Naive thymus-derived CD4-positive, alpha-beta T cell (primary cell): ENCODE results near the gene TNP2. TPM values are rescaled to one million over a fixed set of nuclear protein-coding genes. Genes with fewer than 3 reads are reported as not detected.
A peak's percentile ranks its signal among the peaks of the same experiment; 100 is the strongest.
"Not testable (repeated sequence)": the region's sequence is repeated elsewhere in the genome, so short reads cannot be mapped to it uniquely, and the experiment has no call there.

Source experiments
- ATAC-seq: fragments of 150-1000 bp; cut with Tn5 transposase; 2 replicates; pipeline ENCODE4 v1.10.0; 2021; ENCODE audit warnings: mild to moderate bottlenecking, moderate library complexity
- CTCF ChIA-PET: fragments of 350-600 bp; sonication (Branson Sonifier 250); formaldehyde crosslinking; loops from one replicate; lab custom pipeline; 2021; ENCODE audit warnings: antibody characterized with exemption; lab: Charles Lee
- POLR2A ChIA-PET: fragments of 350-600 bp; sonication (Branson Sonifier 250); formaldehyde crosslinking; loops from one replicate; lab custom pipeline; 2021; ENCODE audit warnings: antibody characterized with exemption, inconsistent platforms; lab: Charles Lee
- DNase-seq, 9 donors: peaks; one replicate each; pipeline versions ENCODE4 v3.0.0 to v3.0.0-alpha.2; 2020 to 2022; ENCODE audit warnings: mixed read lengths in 1 of 9
- H3K27ac ChIP-seq: one replicate; pipeline ENCODE4 v1.7.0; 2013; ENCODE audit warnings: mild to moderate bottlenecking, low read depth, low read length, moderate library complexity
- H3K27me3 ChIP-seq, 2 donors: one replicate each; pipeline ENCODE4 v1.7.0; 2013; ENCODE audit warnings: low read length in 2 of 2, mild to moderate bottlenecking in 2 of 2, moderate library complexity in 2 of 2; ENCODE audit not compliant: control insufficient read depth in 2 of 2, insufficient read depth in 2 of 2
- H3K36me3 ChIP-seq, 3 experiments: 1 replicate in 2 of 3; 2 replicates in 1 of 3; pipeline ENCODE4 v1.7.0; 2013; ENCODE audit warnings: low read length in 3 of 3, mild to moderate bottlenecking in 3 of 3, moderate library complexity in 1 of 3; ENCODE audit not compliant: insufficient read depth in 3 of 3, control insufficient read depth in 2 of 3
- H3K4me1 ChIP-seq, 2 donors: one replicate each; pipeline ENCODE4 v1.7.0; 2013; ENCODE audit warnings: low read length in 2 of 2, mild to moderate bottlenecking in 2 of 2, moderate library complexity in 1 of 2; ENCODE audit not compliant: control insufficient read depth in 2 of 2, insufficient read depth in 2 of 2
- H3K4me3 ChIP-seq: 2 replicates; pipeline ENCODE4 v1.7.0; 2013; ENCODE audit warnings: mild to moderate bottlenecking, low read length
- H3K9me3 ChIP-seq, 3 experiments: 1 replicate in 2 of 3; 2 replicates in 1 of 3; pipeline ENCODE4 v1.7.0; 2013; ENCODE audit warnings: low read length in 3 of 3; ENCODE audit not compliant: control insufficient read depth in 2 of 3
- H3K27ac Mint-ChIP-seq, 9 donors: one replicate each; pipeline ENCODE4 v1.8.0; 2020 to 2022; ENCODE audit warnings: mixed read lengths in 9 of 9, mild to moderate bottlenecking in 8 of 9, moderate library complexity in 5 of 9, inconsistent platforms in 2 of 9
- H3K27me3 Mint-ChIP-seq, 5 donors: one replicate each; pipeline ENCODE4 v1.8.0; 2021 to 2022; ENCODE audit warnings: mixed read lengths in 5 of 5, mild to moderate bottlenecking in 1 of 5
- H3K36me3 Mint-ChIP-seq, 5 donors: one replicate each; pipeline ENCODE4 v1.8.0; 2020 to 2022; ENCODE audit warnings: mixed read lengths in 5 of 5, mild to moderate bottlenecking in 3 of 5, inconsistent platforms in 1 of 5
- H3K4me1 Mint-ChIP-seq, 7 donors: one replicate each; pipeline ENCODE4 v1.8.0; 2020 to 2022; ENCODE audit warnings: mixed read lengths in 7 of 7, mild to moderate bottlenecking in 3 of 7, inconsistent platforms in 1 of 7
- H3K4me3 Mint-ChIP-seq, 10 donors: one replicate each; pipeline ENCODE4 v1.8.0; 2020 to 2022; ENCODE audit warnings: mild to moderate bottlenecking in 10 of 10, mixed read lengths in 10 of 10, moderate library complexity in 6 of 10, inconsistent platforms in 2 of 10
- H3K9me3 Mint-ChIP-seq, 11 donors: one replicate each; pipeline ENCODE4 v1.8.0; 2020 to 2022; ENCODE audit warnings: mixed read lengths in 11 of 11, mild to moderate bottlenecking in 4 of 11, inconsistent platforms in 1 of 11, moderate library complexity in 1 of 11
- intact Hi-C, 2 donors: fragments of 100-400 bp; cut with micrococcal nuclease; formaldehyde crosslinking; loops; one replicate each; pipeline ENCODE4 v1.15.1; 2023
- polyA plus RNA-seq, 2 donors: library from polyadenylated mRNA; unstranded; fragments of 300-500 nt; fragmentation: Illumina TruSeq; gene quantifications; one replicate each; pipeline ENCODE4 v1.2.3, GENCODE V29; 2021
- total RNA-seq, 6 experiments: library from RNA in 5 of 6; stranded (reverse) in 5 of 6; gene quantifications; 1 replicate in 5 of 6; 2 replicates in 1 of 6; pipeline ENCODE4 v1.2.3 and lab custom pipeline; 2021 to 2026

Gene TNP2
- total and polyA plus RNA-seq, 7 experiments from 2014 or later: not detected

- H3K4me1 ChIP-seq: no peaks in the 10 kb centered on the region
- no peak overlapping the region for H3K27ac ChIP-seq
- Mint-ChIP-seq H3K36me3 (peaks cover 0 to 3% (median 0%) of the 10 kb centered on the region in 5 donors), H3K27me3 (peaks cover 0 to 38% (median 8%) of the 10 kb centered on the region in 5 donors), H3K27ac (no peak overlapping the region), H3K4me1 (peaks cover 0 to 27% (median 0%) of the 10 kb centered on the region in 7 donors), H3K9me3 (no peaks in the 10 kb centered on the region), H3K4me3 (no peak overlapping the region)
- H3K36me3 ChIP-seq: no peaks in the 10 kb centered on the region
- no peak for ATAC-seq
- POLR2A ChIA-PET: no interaction called here
- CTCF ChIA-PET: no interaction called here
- no peak for DNase-seq
- intact Hi-C loops: no loop called here
- H3K27me3 ChIP-seq: peaks cover 0 to 3% of the 10 kb centered on the region in 2 donors
- H3K9me3 ChIP-seq: no peaks in the 10 kb centered on the region
- H3K4me3 ChIP-seq: no peak overlapping the region
Observed at GRCh38 chr16:11291091-11291703, 22.1 kb upstream of the TNP2 start.

GRCh38 chr16:11290102-11290893 lies 21.2 kb upstream of the TNP2 start:
- H3K4me3 Mint-ChIP-seq: no peak overlapping the region
- H3K9me3 Mint-ChIP-seq: peaks cover 0 to 2% (median 0%) of the 10 kb centered on the region in 11 donors
- H3K9me3 ChIP-seq: no peaks in the 10 kb centered on the region
- H3K36me3 ChIP-seq: no peaks in the 10 kb centered on the region
- peaks cover 0 to 26% (median 0%) of the 10 kb centered on the region in 7 donors for H3K4me1 Mint-ChIP-seq
- peaks cover 0 to 45% (median 8%) of the 10 kb centered on the region in 5 donors for H3K27me3 Mint-ChIP-seq
- POLR2A ChIA-PET: no interaction called here
- no peak for ATAC-seq
- intact Hi-C loops: no loop called here
- CTCF ChIA-PET: no interaction called here
- no peak for DNase-seq
- H3K27ac ChIP-seq: no peak overlapping the region
- H3K27me3 ChIP-seq: peaks cover 0 to 3% of the 10 kb centered on the region in 2 donors
- H3K36me3 Mint-ChIP-seq: peaks cover 0 to 3% (median 0%) of the 10 kb centered on the region in 5 donors
- H3K27ac Mint-ChIP-seq: peak overlapping the region in 1 of 9 donors; percentile 63
- H3K4me1 ChIP-seq: no peaks in the 10 kb centered on the region
- no peak overlapping the region for H3K4me3 ChIP-seq

- H3K27me3 ChIP-seq, H3K36me3 Mint-ChIP-seq, H3K4me1 ChIP-seq, POLR2A ChIA-PET, H3K9me3 Mint-ChIP-seq, H3K27ac Mint-ChIP-seq, H3K4me3 Mint-ChIP-seq, H3K9me3 ChIP-seq, H3K4me3 ChIP-seq, H3K27ac ChIP-seq, intact Hi-C loops, H3K36me3 ChIP-seq, DNase-seq, ATAC-seq: not testable (repeated sequence)
- H3K27me3 Mint-ChIP-seq: peaks cover 0 to 48% (median 8%) of the 10 kb centered on the region in 5 donors
- H3K4me1 Mint-ChIP-seq: peaks cover 0 to 21% (median 0%) of the 10 kb centered on the region in 7 donors
- CTCF ChIA-PET: interaction anchor here (1.2 kb wide), 1 partner anchor 35 kb away, joined by 3 read pairs; no protein-coding TSS in a partner anchor
Observed at GRCh38 chr16:11289696-11290095, 20.6 kb upstream of the TNP2 start.

- ATAC-seq (no peak), DNase-seq (no peak)
- ChIA-PET CTCF (interaction anchor here (1.2 kb wide), 1 partner anchor 34 kb away, joined by 3 read pairs; no protein-coding TSS in a partner anchor), POLR2A (no interaction called here)
- peaks cover 0 to 2% (median 0%) of the 10 kb centered on the region in 11 donors for H3K9me3 Mint-ChIP-seq
- Histone ChIP-seq H3K27ac (no peak overlapping the region), H3K27me3 (peaks cover 0 to 3% of the 10 kb centered on the region in 2 donors), H3K9me3 (no peaks in the 10 kb centered on the region), H3K36me3 (no peaks in the 10 kb centered on the region), H3K4me3 (no peak overlapping the region), H3K4me1 (no peaks in the 10 kb centered on the region)
- H3K4me1 Mint-ChIP-seq: peaks cover 0 to 20% (median 0%) of the 10 kb centered on the region in 7 donors
- peaks cover 0 to 3% (median 0%) of the 10 kb centered on the region in 5 donors for H3K36me3 Mint-ChIP-seq
- H3K4me3 Mint-ChIP-seq: no peak overlapping the region
- no peak overlapping the region for H3K27ac Mint-ChIP-seq
- peaks cover 0 to 49% (median 8%) of the 10 kb centered on the region in 5 donors for H3K27me3 Mint-ChIP-seq
- intact Hi-C loops: no loop called here
Observed at GRCh38 chr16:11289202-11289601, 20.1 kb upstream of the TNP2 start.

- POLR2A ChIA-PET: interaction anchor here (0.5 kb wide), 1 partner anchor 12 kb away, joined by 3 read pairs; no protein-coding TSS in a partner anchor
- H3K27ac Mint-ChIP-seq: no peak overlapping the region
Observed at GRCh38 chr16:11285842-11286241, 16.7 kb upstream of the TNP2 start.

GRCh38 chr16:11283820-11284248 lies 14.7 kb upstream of the TNP2 start:
- POLR2A ChIA-PET: interaction anchor here (2.1 kb wide), 1 partner anchor 28 kb away, joined by 9 read pairs; the partner anchor contains the start of gene SOCS1
- no peak for DNase-seq
- no peak overlapping the region for H3K4me3 Mint-ChIP-seq
- CTCF ChIA-PET: interaction anchor here (0.8 kb wide), 1 partner anchor 15 kb away, joined by 4 read pairs; no protein-coding TSS in a partner anchor
- H3K27ac ChIP-seq: no peak overlapping the region
- no peaks in the 10 kb centered on the region for H3K36me3 ChIP-seq
- H3K9me3 ChIP-seq: no peaks in the 10 kb centered on the region
- H3K27ac Mint-ChIP-seq: peak overlapping the region in 1 of 9 donors; percentile 59
- peaks cover 0 to 4% (median 0%) of the 10 kb centered on the region in 11 donors for H3K9me3 Mint-ChIP-seq
- no peaks in the 10 kb centered on the region for H3K27me3 ChIP-seq
- no peak for ATAC-seq
- intact Hi-C loops: no loop called here
- peaks cover 0 to 46% (median 0%) of the 10 kb centered on the region in 5 donors for H3K27me3 Mint-ChIP-seq
- H3K4me1 Mint-ChIP-seq: peaks cover 0 to 19% (median 0%) of the 10 kb centered on the region in 7 donors
- H3K4me3 ChIP-seq: no peak overlapping the region
- peaks cover 0 to 3% (median 0%) of the 10 kb centered on the region in 5 donors for H3K36me3 Mint-ChIP-seq
- no peaks in the 10 kb centered on the region for H3K4me1 ChIP-seq

More at GRCh38 chr16:11285842-11286241, 16.7 kb upstream of the TNP2 start:
- H3K4me3 ChIP-seq: no peak overlapping the region
- no peaks in the 10 kb centered on the region for H3K9me3 ChIP-seq
- H3K36me3 ChIP-seq: no peaks in the 10 kb centered on the region
- H3K4me1 ChIP-seq: no peaks in the 10 kb centered on the region
- no peaks in the 10 kb centered on the region for H3K27me3 ChIP-seq
- H3K27ac ChIP-seq: no peak overlapping the region
- Mint-ChIP-seq H3K27me3 (peaks cover 0 to 46% (median 3%) of the 10 kb centered on the region in 5 donors), H3K4me1 (peaks cover 0 to 13% (median 0%) of the 10 kb centered on the region in 7 donors), H3K36me3 (peaks cover 0 to 3% (median 0%) of the 10 kb centered on the region in 5 donors), H3K4me3 (no peak overlapping the region), H3K9me3 (peaks cover 0 to 2% (median 0%) of the 10 kb centered on the region in 11 donors)
- DNase-seq (no peak), ATAC-seq (no peak)
- CTCF ChIA-PET: no interaction called here
- intact Hi-C loops: no loop called here
